Esophagus squamous epithelium (tissue), 5 donors: ENCODE results near the gene SNED1. TPM values are rescaled to one million over a fixed set of nuclear protein-coding genes. Genes with fewer than 3 reads are reported as not detected.

ENCODE experiments used
- DNase-seq: peaks from one replicate; lab custom pipeline; 2025; lab: John Stamatoyannopoulos, UW
- H3K27ac ChIP-seq, 4 donors: fragments of 200-600 bp; sonication (generic); one replicate each; pipeline ENCODE4 v1.5.1; 2016 to 2019; ENCODE audit warnings: mild to moderate bottlenecking in 1 of 4
- H3K27me3 ChIP-seq, 4 donors: fragments of 200-600 bp; sonication (generic); 1 replicate in 3 of 4; 2 replicates in 1 of 4; pipeline versions ENCODE4 v1.5.1 to v1.6.0; 2017 to 2021; ENCODE audit warnings: antibody characterized with exemption in 1 of 4
- H3K36me3 ChIP-seq, 3 donors: fragments of 200-600 bp; sonication (generic); one replicate each; pipeline ENCODE4 v1.5.1; 2016 to 2019
- H3K4me1 ChIP-seq, 3 donors: fragments of 200-600 bp; sonication (generic); one replicate each; pipeline ENCODE4 v1.5.1; 2017 to 2019
- H3K4me3 ChIP-seq, 4 donors: fragments of 200-600 bp; sonication (generic); 1 replicate in 3 of 4; 2 replicates in 1 of 4; pipeline ENCODE4 v1.5.1; 2016 to 2019; ENCODE audit warnings: mild to moderate bottlenecking in 2 of 4, moderate library complexity in 1 of 4
- H3K9me3 ChIP-seq, 3 donors: fragments of 200-600 bp; sonication (generic); one replicate each; pipeline ENCODE4 v1.5.1; 2016 to 2019
- CTCF ChIP-seq, 6 experiments: fragments of 450-650 bp in 4 of 6; fragments of 200-600 bp in 2 of 6; sonication (generic) in 2 of 6; IDR thresholded peaks; one replicate each; pipeline ENCODE4 v1.5.1; 2016 to 2019; ENCODE audit warnings: antibody characterized with exemption in 6 of 6, mild to moderate bottlenecking in 4 of 6, moderate library complexity in 4 of 6
- POLR2A ChIP-seq, 4 donors: fragments of 450-650 bp; IDR thresholded peaks; one replicate each; pipeline ENCODE4 v1.6.1; 2017; ENCODE audit warnings: antibody characterized with exemption in 4 of 4, mild to moderate bottlenecking in 4 of 4, moderate library complexity in 3 of 4
- WGBS, 2 donors: methylation state at CpG; one replicate each; pipeline ENCODE4 v1.1.5; 2018; 5-methylcytosine and 5-hydroxymethylcytosine counted together
- intact Hi-C: fragments of 100-400 bp; cut with DNase I; formaldehyde crosslinking; loops from one replicate; pipeline ENCODE4 v1.15.0; 2022
- total RNA-seq, 4 donors: library from RNA; depleted of rRNA; stranded (reverse); fragments of >200 nt; gene quantifications; one replicate each; pipeline ENCODE4 v1.1.0, GENCODE V29; 2016
- donor health status: DM: yes; HTN: yes; CAD: no.

SNED1 gene
- total RNA-seq, 4 donors from 2014 or later = 3.3 to 13.9 (median 4.8) TPM

GRCh38 chr2:241003369-241003768, 5.0 kb downstream of the SNED1 start:
- peaks cover 0 to 14% (median 0%) of the 10 kb centered on the region in 3 donors for H3K36me3 ChIP-seq
- H3K27me3 ChIP-seq = peaks cover 0 to 31% (median 0%) of the 10 kb centered on the region in 4 donors
- TF ChIP-seq CTCF (IDR thresholded peaks at IDR 0.05) (no peak), POLR2A (IDR thresholded peaks at IDR 0.05) (no peak)
- no peak for DNase-seq
- H3K4me1 ChIP-seq = peaks cover 0 to 37% (median 16%) of the 10 kb centered on the region in 3 donors
- 83 to 100% methylated on average over 1 of the region's 2 CpGs for WGBS, 2 donors
- H3K9me3 ChIP-seq = peaks cover 0 to 25% (median 24%) of the 10 kb centered on the region in 3 donors
- intact Hi-C loops = no loop called here
- no peak overlapping the region for H3K4me3 ChIP-seq
- no peak overlapping the region for H3K27ac ChIP-seq

GRCh38 chr2:241003830-241004564, 5.6 kb downstream of the SNED1 start:
- H3K27me3 ChIP-seq = peaks cover 0 to 34% (median 0%) of the 10 kb centered on the region in 4 donors
- H3K4me3 ChIP-seq = no peak overlapping the region
- peaks cover 0 to 25% (median 24%) of the 10 kb centered on the region in 3 donors for H3K9me3 ChIP-seq
- H3K27ac ChIP-seq = no peak overlapping the region
- peaks cover 0 to 44% (median 22%) of the 10 kb centered on the region in 3 donors for H3K4me1 ChIP-seq
- TF ChIP-seq POLR2A (IDR thresholded peaks at IDR 0.05) (no peak), CTCF (IDR thresholded peaks at IDR 0.05) (no peak)
- no peak for DNase-seq
- WGBS, 2 donors = 38 to 80% methylated on average over 1 of the region's 1 CpG
- peaks cover 0 to 14% (median 0%) of the 10 kb centered on the region in 3 donors for H3K36me3 ChIP-seq
- intact Hi-C loops = no loop called here

GRCh38 chr2:241005569-241005968, 7.2 kb downstream of the SNED1 start:
- no peak for TF ChIP-seq CTCF (IDR thresholded peaks at IDR 0.05)
- TF ChIP-seq POLR2A (IDR thresholded peaks at IDR 0.05) = no peak
- no peak overlapping the region for H3K27ac ChIP-seq
- WGBS, 2 donors = 90 to 97% methylated on average over 2 of the region's 2 CpGs
- peaks cover 0 to 25% (median 24%) of the 10 kb centered on the region in 3 donors for H3K9me3 ChIP-seq
- intact Hi-C loops = no loop called here
- H3K27me3 ChIP-seq = peaks cover 0 to 35% (median 0%) of the 10 kb centered on the region in 4 donors
- no peak overlapping the region for H3K4me3 ChIP-seq
- H3K36me3 ChIP-seq = peaks cover 0 to 14% (median 0%) of the 10 kb centered on the region in 3 donors
- H3K4me1 ChIP-seq = peaks cover 11 to 45% (median 31%) of the 10 kb centered on the region in 3 donors
- DNase-seq = no peak

GRCh38 chr2:241006412-241006811, 8.0 kb downstream of the SNED1 start:
- no peak overlapping the region for H3K4me3 ChIP-seq
- no peak overlapping the region for H3K27ac ChIP-seq
- H3K27me3 ChIP-seq = peaks cover 0 to 43% (median 0%) of the 10 kb centered on the region in 4 donors
- peaks cover 0 to 25% (median 24%) of the 10 kb centered on the region in 3 donors for H3K9me3 ChIP-seq
- no peak for TF ChIP-seq CTCF (IDR thresholded peaks at IDR 0.05)
- no peak for TF ChIP-seq POLR2A (IDR thresholded peaks at IDR 0.05)
- H3K4me1 ChIP-seq = peaks cover 14 to 45% (median 35%) of the 10 kb centered on the region in 3 donors
- peaks cover 0 to 14% (median 0%) of the 10 kb centered on the region in 3 donors for H3K36me3 ChIP-seq
- intact Hi-C loops = no loop called here
- DNase-seq = no peak
- WGBS, 2 donors = 89 to 92% methylated on average over 3 of the region's 3 CpGs

GRCh38 chr2:241007111-241007510, 8.7 kb downstream of the SNED1 start:
- Histone ChIP-seq H3K27me3 (peaks cover 0 to 50% (median 0%) of the 10 kb centered on the region in 4 donors), H3K36me3 (peaks cover 0 to 14% (median 0%) of the 10 kb centered on the region in 3 donors), H3K4me1 (peaks cover 14 to 45% (median 39%) of the 10 kb centered on the region in 3 donors), H3K4me3 (no peak overlapping the region), H3K27ac (no peak overlapping the region), H3K9me3 (peaks cover 0 to 25% (median 24%) of the 10 kb centered on the region in 3 donors)
- DNase-seq = no peak
- 88 to 92% methylated on average over 7 of the region's 7 CpGs for WGBS, 2 donors
- intact Hi-C loops = no loop called here
- TF ChIP-seq POLR2A (IDR thresholded peaks at IDR 0.05) (no peak), CTCF (IDR thresholded peaks at IDR 0.05) (no peak)
